H9 (cell line): ENCODE measurements around the gene KCTD12. TPM values are rescaled to one million over a fixed set of nuclear protein-coding genes. Genes with fewer than 3 reads are reported as not detected.

Experiments used
- DNase-seq: peaks from one replicate; pipeline ENCODE4 v3.0.0-alpha.2; 2017
- H2AFZ ChIP-seq: one replicate; pipeline ENCODE4 v1.6.1; 2013; ENCODE audit warnings: mild to moderate bottlenecking, low read length, control low read depth, moderate library complexity
- H2AK5ac ChIP-seq: 2 replicates; pipeline ENCODE4 v1.6.1; 2013; ENCODE audit warnings: low read length, control low read depth, mixed read lengths; ENCODE audit not compliant: insufficient read length
- H2BK120ac ChIP-seq: one replicate; pipeline ENCODE4 v1.6.1; 2013; ENCODE audit warnings: low read depth, mild to moderate bottlenecking, low read length, control low read depth, inconsistent platforms; ENCODE audit not compliant: poor library complexity, severe bottlenecking
- H2BK12ac ChIP-seq: 2 replicates; pipeline ENCODE4 v1.6.1; 2013; ENCODE audit warnings: low read length, control low read depth, mixed read lengths, low read depth; ENCODE audit not compliant: insufficient read length
- H2BK15ac ChIP-seq: 2 replicates; pipeline ENCODE4 v1.6.1; 2013; ENCODE audit warnings: low read depth, low read length, control low read depth
- H2BK20ac ChIP-seq: one replicate; pipeline ENCODE4 v1.6.1; 2013; ENCODE audit warnings: low read depth, mild to moderate bottlenecking, low read length, control low read depth, inconsistent platforms; ENCODE audit not compliant: poor library complexity, severe bottlenecking
- H2BK5ac ChIP-seq: 2 replicates; pipeline ENCODE4 v1.6.1; 2013; ENCODE audit warnings: low read length, control low read depth, mixed read lengths; ENCODE audit not compliant: insufficient read length
- H3K14ac ChIP-seq: 2 replicates; pipeline ENCODE4 v1.6.1; 2013; ENCODE audit warnings: low read length, control low read depth; ENCODE audit not compliant: insufficient read depth
- H3K18ac ChIP-seq: 2 replicates; pipeline ENCODE4 v1.6.1; 2013; ENCODE audit warnings: low read depth, mild to moderate bottlenecking, mixed read lengths, low read length, control low read depth; ENCODE audit not compliant: insufficient read length
- H3K23ac ChIP-seq: 2 replicates; pipeline ENCODE4 v1.6.1; 2013; ENCODE audit warnings: low read length, control low read depth, mixed read lengths, low read depth; ENCODE audit not compliant: insufficient read length
- H3K23me2 ChIP-seq: 2 replicates; pipeline ENCODE4 v1.6.1; 2013; ENCODE audit warnings: low read depth, mild to moderate bottlenecking, mixed read lengths, low read length, control low read depth; ENCODE audit not compliant: insufficient read length, poor library complexity, severe bottlenecking
- H3K27ac ChIP-seq: 2 replicates; pipeline ENCODE4 v1.5.1; 2013; ENCODE audit warnings: low read length, control low read depth, mixed read lengths, low read depth; ENCODE audit not compliant: insufficient read length
- H3K27me3 ChIP-seq: 2 replicates; pipeline ENCODE4 v1.6.1; 2013; ENCODE audit warnings: low read length, control low read depth, inconsistent platforms; ENCODE audit not compliant: insufficient read depth
- H3K4ac ChIP-seq: 2 replicates; pipeline ENCODE4 v1.6.1; 2013; ENCODE audit warnings: low read depth, mild to moderate bottlenecking, control low read depth, inconsistent platforms, low read length, moderate library complexity
- H3K4me1 ChIP-seq: 2 replicates; pipeline ENCODE4 v1.6.1; 2013; ENCODE audit warnings: low read length, control low read depth, inconsistent platforms; ENCODE audit not compliant: insufficient read depth
- H3K4me2 ChIP-seq: 2 replicates; pipeline ENCODE4 v1.6.1; 2013; ENCODE audit warnings: low read length, control low read depth, mixed read lengths; ENCODE audit not compliant: insufficient read length, insufficient read depth
- H3K56ac ChIP-seq: 2 replicates; pipeline ENCODE4 v1.6.1; 2013; ENCODE audit warnings: low read depth, mild to moderate bottlenecking, mixed read lengths, low read length, control low read depth; ENCODE audit not compliant: insufficient read length
- H3K79me1 ChIP-seq: 2 replicates; pipeline ENCODE4 v1.6.1; 2013; ENCODE audit warnings: low read depth, mild to moderate bottlenecking, moderate library complexity, low read length, control low read depth, inconsistent platforms; ENCODE audit not compliant: insufficient read depth, poor library complexity, severe bottlenecking
- H3K79me2 ChIP-seq: 2 replicates; pipeline ENCODE4 v1.6.1; 2013; ENCODE audit warnings: low read length, control low read depth, inconsistent platforms; ENCODE audit not compliant: insufficient read depth
- H3K9ac ChIP-seq: 2 replicates; pipeline ENCODE4 v1.6.1; 2013; ENCODE audit warnings: low read length, control low read depth, mixed read lengths; ENCODE audit not compliant: insufficient read length; ENCODE audit errors: extremely low read depth
- H3K9me3 ChIP-seq: one replicate; pipeline ENCODE4 v1.6.1; 2013; ENCODE audit warnings: low read depth, low read length, inconsistent platforms; ENCODE audit not compliant: control insufficient read depth
- H3T11ph ChIP-seq: one replicate; pipeline ENCODE4 v1.6.1; 2013; ENCODE audit warnings: mild to moderate bottlenecking, low read length, control low read depth, inconsistent platforms
- H4K20me1 ChIP-seq: one replicate; pipeline ENCODE4 v1.6.1; 2013; ENCODE audit not compliant: control insufficient read depth, insufficient read length, insufficient read depth
- H4K5ac ChIP-seq: 2 replicates; pipeline ENCODE4 v1.6.1; 2013; ENCODE audit warnings: low read depth, mild to moderate bottlenecking, mixed read lengths, low read length, control low read depth; ENCODE audit not compliant: insufficient read length
- H4K8ac ChIP-seq: replicated peaks from 2 replicates; pipeline ENCODE4 v1.6.1; 2013; ENCODE audit warnings: low read length, control low read depth, mixed read lengths, low read depth; ENCODE audit not compliant: insufficient read length
- H4K91ac ChIP-seq: 2 replicates; pipeline ENCODE4 v1.6.1; 2013; ENCODE audit warnings: low read depth, mild to moderate bottlenecking, moderate library complexity, mixed read lengths, low read length, control low read depth; ENCODE audit not compliant: insufficient read length
- H3K27ac Mint-ChIP-seq, 3 experiments: 2 replicates in 2 of 3; 3 replicates in 1 of 3; pipeline ENCODE4 v1.8.0; 2020 to 2021; ENCODE audit warnings: mixed read lengths in 3 of 3, mild to moderate bottlenecking in 1 of 3, moderate library complexity in 1 of 3
- H3K27me3 Mint-ChIP-seq: 2 replicates; pipeline ENCODE4 v1.8.0; 2021; ENCODE audit warnings: low read depth, mild to moderate bottlenecking, moderate library complexity, mixed read lengths
- H3K36me3 Mint-ChIP-seq, 3 experiments: 2 replicates in 2 of 3; 3 replicates in 1 of 3; pipeline ENCODE4 v1.8.0; 2020 to 2021; ENCODE audit warnings: low read depth in 3 of 3, mixed read lengths in 3 of 3; ENCODE audit not compliant: insufficient read depth in 1 of 3
- H3K4me1 Mint-ChIP-seq, 2 experiments: 2 replicates each; pipeline ENCODE4 v1.8.0; 2020; ENCODE audit warnings: mixed read lengths in 2 of 2
- H3K4me3 Mint-ChIP-seq, 2 experiments: 2 replicates in 1 of 2; 3 replicates in 1 of 2; pipeline ENCODE4 v1.8.0; 2020 to 2021; ENCODE audit warnings: mild to moderate bottlenecking in 2 of 2, mixed read lengths in 2 of 2, moderate library complexity in 1 of 2
- H3K9me3 Mint-ChIP-seq, 2 experiments: 2 replicates in 1 of 2; 3 replicates in 1 of 2; pipeline ENCODE4 v1.8.0; 2020; ENCODE audit warnings: mild to moderate bottlenecking in 2 of 2, mixed read lengths in 2 of 2, moderate library complexity in 1 of 2
- WGBS: extraction: QIAGEN DNeasy Blood & Tissue Kit; methylation state at CpG from one replicate; pipeline ENCODE4 v1.1.7; 2013; ENCODE audit warnings: missing lambda C conversion rate, low lambda C conversion rate, mixed read lengths; ENCODE audit not compliant: insufficient read length; ENCODE audit errors: extremely low coverage; 5-methylcytosine and 5-hydroxymethylcytosine counted together
- total RNA-seq: library from RNA; stranded (reverse); gene quantifications from 2 replicates; pipeline ENCODE4 v1.2.1, GENCODE V29; 2021
- TF ChIP-seq, protein P1 (sequence below): fragments of 200-600 bp; sonication (generic); conservative IDR thresholded peaks from 3 replicates; pipeline ENCODE4 v1.8.0; 2021; ENCODE audit warnings: antibody characterized with exemption, mild to moderate bottlenecking

Gene KCTD12
- total RNA-seq, 1 experiment from 2014 or later = 3.4 TPM

- H3K36me3 Mint-ChIP-seq = peaks cover 0 to 2% (median 0%) of the 10 kb centered on the region in 3 experiments; a peak in 2 of 7 replicates
- H3K27me3 Mint-ChIP-seq = peaks cover 46% of the 10 kb centered on the region
- H3K4ac ChIP-seq = no peak overlapping the region
- no peaks in the 10 kb centered on the region for H3K79me2 ChIP-seq
- TF ChIP-seq, protein P1, sequence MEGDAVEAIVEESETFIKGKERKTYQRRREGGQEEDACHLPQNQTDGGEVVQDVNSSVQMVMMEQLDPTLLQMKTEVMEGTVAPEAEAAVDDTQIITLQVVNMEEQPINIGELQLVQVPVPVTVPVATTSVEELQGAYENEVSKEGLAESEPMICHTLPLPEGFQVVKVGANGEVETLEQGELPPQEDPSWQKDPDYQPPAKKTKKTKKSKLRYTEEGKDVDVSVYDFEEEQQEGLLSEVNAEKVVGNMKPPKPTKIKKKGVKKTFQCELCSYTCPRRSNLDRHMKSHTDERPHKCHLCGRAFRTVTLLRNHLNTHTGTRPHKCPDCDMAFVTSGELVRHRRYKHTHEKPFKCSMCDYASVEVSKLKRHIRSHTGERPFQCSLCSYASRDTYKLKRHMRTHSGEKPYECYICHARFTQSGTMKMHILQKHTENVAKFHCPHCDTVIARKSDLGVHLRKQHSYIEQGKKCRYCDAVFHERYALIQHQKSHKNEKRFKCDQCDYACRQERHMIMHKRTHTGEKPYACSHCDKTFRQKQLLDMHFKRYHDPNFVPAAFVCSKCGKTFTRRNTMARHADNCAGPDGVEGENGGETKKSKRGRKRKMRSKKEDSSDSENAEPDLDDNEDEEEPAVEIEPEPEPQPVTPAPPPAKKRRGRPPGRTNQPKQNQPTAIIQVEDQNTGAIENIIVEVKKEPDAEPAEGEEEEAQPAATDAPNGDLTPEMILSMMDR = peak; percentile 63; the same call in 2 of the 3 replicates
- H4K91ac ChIP-seq = no peak overlapping the region
- H4K5ac ChIP-seq = no peak overlapping the region
- no peak overlapping the region for H2BK15ac ChIP-seq
- no peak overlapping the region for H2AK5ac ChIP-seq
- peak overlapping the region; percentile 43 for H3K4me2 ChIP-seq
- DNase-seq = peak; percentile 78
- H2AFZ ChIP-seq = no peak overlapping the region
- H3K4me3 Mint-ChIP-seq = peak overlapping the region; percentile 61 to 83
- no peak overlapping the region for H3T11ph ChIP-seq
- H3K9me3 ChIP-seq = no peaks in the 10 kb centered on the region
- H2BK120ac ChIP-seq = no peak overlapping the region
- no peak overlapping the region for H2BK20ac ChIP-seq
- H2BK5ac ChIP-seq = no peak overlapping the region
- no peak overlapping the region for H3K27ac Mint-ChIP-seq
- H4K20me1 ChIP-seq = no peaks in the 10 kb centered on the region
- H3K14ac ChIP-seq = no peak overlapping the region
- no peak overlapping the region for H3K9ac ChIP-seq
- H3K79me1 ChIP-seq = no peaks in the 10 kb centered on the region
- no peak overlapping the region for H3K18ac ChIP-seq
- peaks cover 21% of the 10 kb centered on the region for H3K23me2 ChIP-seq
- no peak overlapping the region for H3K56ac ChIP-seq
- H3K9me3 Mint-ChIP-seq = peaks cover 0 to 3% of the 10 kb centered on the region in 2 experiments; a peak in 1 of 5 replicates
- H3K27ac ChIP-seq = no peak overlapping the region
- no CpG with 5 or more reads among the region's 15 CpGs for WGBS
- H2BK12ac ChIP-seq = no peak overlapping the region
- H3K23ac ChIP-seq = no peak overlapping the region
- no peaks in the 10 kb centered on the region for H3K4me1 ChIP-seq
- H3K27me3 ChIP-seq = peaks cover 28% of the 10 kb centered on the region; the same call in 1 of the 2 replicates
- H3K4me1 Mint-ChIP-seq = peaks cover 19 to 21% of the 10 kb centered on the region in 2 experiments
- no peak overlapping the region for H4K8ac ChIP-seq
Observed at GRCh38 chr13:76884186-76884906, 1.9 kb downstream of the KCTD12 start.
